ENCODE data around the gene DCAF5.

Gene DCAF5

GRCh38 chr14:69094481-69094880, 58.4 kb downstream of the DCAF5 start:
- ChIA-PET CTCF (interaction anchor here (1.3 kb wide), 2 partner anchors 13 to 23 kb away, joined by 3 to 7 read pairs; no protein-coding TSS in a partner anchor), POLR2A (no interaction called here)
- DNase-seq (ENCODE audit: extremely low spot score), result no peak
- TF ChIP-seq CTCF (IDR thresholded peaks at IDR 0.05; ENCODE audit: control extremely low read depth, extremely low read depth, low read depth, missing control alignments), result no peak

- ChIA-PET CTCF (interaction anchor here (1.0 to 1.6 kb wide), 5 partner anchors 13 to 231 kb away, joined by 3 to 7 read pairs (median 5); no protein-coding TSS in a partner anchor), POLR2A (no interaction called here)
- TF ChIP-seq CTCF (IDR thresholded peaks at IDR 0.05; ENCODE audit: control extremely low read depth, extremely low read depth, low read depth, missing control alignments), result no peak
- no peak for DNase-seq (ENCODE audit: extremely low spot score)
Measured at GRCh38 chr14:69093631-69094421, 59.1 kb downstream of the DCAF5 start.

GRCh38 chr14:69092840-69093422, 60.0 kb downstream of the DCAF5 start:
- POLR2A ChIA-PET, result no interaction called here
- DNase-seq (ENCODE audit: extremely low spot score), result no peak
- TF ChIP-seq CTCF (IDR thresholded peaks at IDR 0.05; ENCODE audit: control extremely low read depth, extremely low read depth, low read depth, missing control alignments), result no peak
- CTCF ChIA-PET, result interaction anchor here (1.0 to 1.6 kb wide), 5 partner anchors 14 to 230 kb away, joined by 3 to 5 read pairs (median 3); no protein-coding TSS in a partner anchor

GRCh38 chr14:69091695-69092094, 61.2 kb downstream of the DCAF5 start:
- POLR2A ChIA-PET, result no interaction called here
- CTCF ChIA-PET, result interaction anchor here (1.1 to 2.3 kb wide), 4 partner anchors 12 to 228 kb away, joined by 3 to 10 read pairs (median 4); no protein-coding TSS in a partner anchor
- no peak for TF ChIP-seq CTCF (IDR thresholded peaks at IDR 0.05; ENCODE audit: control extremely low read depth, extremely low read depth, low read depth, missing control alignments)
- DNase-seq (ENCODE audit: extremely low spot score), result no peak

GRCh38 chr14:69091006-69091405, 61.9 kb downstream of the DCAF5 start:
- TF ChIP-seq CTCF (IDR thresholded peaks at IDR 0.05; ENCODE audit: control extremely low read depth, extremely low read depth, low read depth, missing control alignments), result no peak

GRCh38 chr14:69090187-69090789, 62.6 kb downstream of the DCAF5 start:
- TF ChIP-seq CTCF (IDR thresholded peaks at IDR 0.05; ENCODE audit: control extremely low read depth, extremely low read depth, low read depth, missing control alignments), result peak; percentile 55
- POLR2A ChIA-PET, result no interaction called here

More at GRCh38 chr14:69091006-69091405, 61.9 kb downstream of the DCAF5 start:
- DNase-seq (ENCODE audit: extremely low spot score), result no peak
- ChIA-PET POLR2A (no interaction called here), CTCF (interaction anchor here (0.8 to 2.3 kb wide), 4 partner anchors 12 to 143 kb away, joined by 3 to 10 read pairs (median 4); no protein-coding TSS in a partner anchor)

More at GRCh38 chr14:69090187-69090789, 62.6 kb downstream of the DCAF5 start:
- CTCF ChIA-PET, result interaction anchor here (0.8 to 2.3 kb wide), 6 partner anchors 9 to 143 kb away, joined by 3 to 10 read pairs (median 3); no protein-coding TSS in a partner anchor
- no peak for DNase-seq (ENCODE audit: extremely low spot score)
